PFSK-1 (cell line): Measurements from ENCODE around the gene FMN1.
A peak's percentile ranks its signal among the peaks of the same experiment; 100 is the strongest.

Experiments
- FOXP2 ChIP-seq: optimal IDR thresholded peaks from 2 replicates; pipeline ENCODE3; 2011; ENCODE audit warnings: borderline replicate concordance, control low read depth, inconsistent platforms; ENCODE audit not compliant: insufficient read depth; ENCODE audit errors: extremely low read length, extremely low read depth
- POLR2AphosphoS5 ChIP-seq: IDR thresholded peaks from 2 replicates; pipeline ENCODE4 v1.6.1; 2012; ENCODE audit warnings: low read depth, mild to moderate bottlenecking, control low read depth, low read length, moderate library complexity
- SIN3A ChIP-seq: IDR thresholded peaks from 2 replicates; pipeline ENCODE4 v1.6.1; 2012; ENCODE audit warnings: mild to moderate bottlenecking, low read length, moderate library complexity, borderline replicate concordance; ENCODE audit not compliant: insufficient read depth
- TAF1 ChIP-seq: IDR thresholded peaks from 2 replicates; pipeline ENCODE4 v1.6.1; 2012; ENCODE audit warnings: low read length, control low read depth, borderline replicate concordance; ENCODE audit not compliant: insufficient read depth
- TF ChIP-seq, protein P1 (sequence below), 2 experiments: IDR thresholded peaks; 2 replicates each; pipeline versions ENCODE4 v1.6.1 to v1.8.0; 2011 to 2012; ENCODE audit warnings: low read depth in 2 of 2, low read length in 2 of 2, control low read depth in 1 of 2, inconsistent platforms in 1 of 2, mild to moderate bottlenecking in 1 of 2, moderate library complexity in 1 of 2; ENCODE audit not compliant: insufficient read depth in 1 of 2

FMN1 gene

DNA sequence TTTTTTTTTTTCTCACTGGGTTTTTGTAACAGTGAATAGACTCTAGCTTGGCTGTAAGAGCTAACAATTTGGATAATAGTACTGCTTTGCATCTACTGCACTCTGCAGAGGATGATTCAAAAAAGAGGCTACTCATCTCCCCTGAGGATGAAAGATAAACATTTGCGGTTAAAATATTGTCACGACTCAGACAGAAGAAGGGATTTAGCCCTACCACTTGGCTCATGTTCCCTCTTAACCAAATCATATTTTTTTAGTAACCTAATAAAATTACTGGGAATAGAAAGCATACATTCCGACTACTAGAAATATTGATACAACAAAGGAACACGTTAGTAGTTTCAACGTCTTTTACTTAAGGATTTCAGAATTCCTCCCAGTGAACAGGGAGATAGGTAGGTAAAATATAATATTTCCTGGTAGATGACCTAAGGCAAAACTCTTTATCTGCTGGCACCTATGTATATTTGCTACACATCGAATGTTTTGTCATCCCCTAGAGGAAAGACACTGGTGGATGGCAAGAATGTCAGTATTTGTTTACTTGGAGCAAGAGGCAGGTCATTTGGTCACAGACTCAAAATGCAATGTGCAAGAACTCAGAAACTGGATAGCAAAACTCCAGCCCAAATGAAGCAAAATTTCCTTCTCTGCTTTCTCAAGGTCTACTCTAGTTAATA is 365.9 kb downstream of the FMN1 start:
- TF ChIP-seq TAF1 (no peak), SIN3A (no peak), FOXP2 (no peak), POLR2AphosphoS5 (no peak)
- TF ChIP-seq, protein P1, sequence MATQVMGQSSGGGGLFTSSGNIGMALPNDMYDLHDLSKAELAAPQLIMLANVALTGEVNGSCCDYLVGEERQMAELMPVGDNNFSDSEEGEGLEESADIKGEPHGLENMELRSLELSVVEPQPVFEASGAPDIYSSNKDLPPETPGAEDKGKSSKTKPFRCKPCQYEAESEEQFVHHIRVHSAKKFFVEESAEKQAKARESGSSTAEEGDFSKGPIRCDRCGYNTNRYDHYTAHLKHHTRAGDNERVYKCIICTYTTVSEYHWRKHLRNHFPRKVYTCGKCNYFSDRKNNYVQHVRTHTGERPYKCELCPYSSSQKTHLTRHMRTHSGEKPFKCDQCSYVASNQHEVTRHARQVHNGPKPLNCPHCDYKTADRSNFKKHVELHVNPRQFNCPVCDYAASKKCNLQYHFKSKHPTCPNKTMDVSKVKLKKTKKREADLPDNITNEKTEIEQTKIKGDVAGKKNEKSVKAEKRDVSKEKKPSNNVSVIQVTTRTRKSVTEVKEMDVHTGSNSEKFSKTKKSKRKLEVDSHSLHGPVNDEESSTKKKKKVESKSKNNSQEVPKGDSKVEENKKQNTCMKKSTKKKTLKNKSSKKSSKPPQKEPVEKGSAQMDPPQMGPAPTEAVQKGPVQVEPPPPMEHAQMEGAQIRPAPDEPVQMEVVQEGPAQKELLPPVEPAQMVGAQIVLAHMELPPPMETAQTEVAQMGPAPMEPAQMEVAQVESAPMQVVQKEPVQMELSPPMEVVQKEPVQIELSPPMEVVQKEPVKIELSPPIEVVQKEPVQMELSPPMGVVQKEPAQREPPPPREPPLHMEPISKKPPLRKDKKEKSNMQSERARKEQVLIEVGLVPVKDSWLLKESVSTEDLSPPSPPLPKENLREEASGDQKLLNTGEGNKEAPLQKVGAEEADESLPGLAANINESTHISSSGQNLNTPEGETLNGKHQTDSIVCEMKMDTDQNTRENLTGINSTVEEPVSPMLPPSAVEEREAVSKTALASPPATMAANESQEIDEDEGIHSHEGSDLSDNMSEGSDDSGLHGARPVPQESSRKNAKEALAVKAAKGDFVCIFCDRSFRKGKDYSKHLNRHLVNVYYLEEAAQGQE (IDR thresholded peaks at IDR 0.05; ENCODE audit: insufficient read depth in 1 of 2, low read depth in 2 of 2, low read length in 2 of 2) = no peak

GRCh38 chr15:32826685-32827084 is 367.8 kb downstream of the FMN1 start:
- TF ChIP-seq SIN3A (no peak), POLR2AphosphoS5 (no peak), TAF1 (no peak), FOXP2 (no peak)
- TF ChIP-seq, protein P1 (IDR thresholded peaks at IDR 0.05; ENCODE audit: insufficient read depth in 1 of 2, low read depth in 2 of 2, low read length in 2 of 2) = no peak

- TF ChIP-seq TAF1 (no peak), POLR2AphosphoS5 (no peak), SIN3A (no peak), FOXP2 (no peak)
- TF ChIP-seq, protein P1 (IDR thresholded peaks at IDR 0.05; ENCODE audit: insufficient read depth in 1 of 2, low read depth in 2 of 2, low read length in 2 of 2) = no peak
Observed at GRCh38 chr15:32825219-32825618, 369.3 kb downstream of the FMN1 start.

GRCh38 chr15:32824777-32825176 is 369.7 kb downstream of the FMN1 start:
- 0 out of 2 replicates have a peak, but pooled peaks have one; percentile 23 for TF ChIP-seq TAF1
- no peak for TF ChIP-seq FOXP2

DNA sequence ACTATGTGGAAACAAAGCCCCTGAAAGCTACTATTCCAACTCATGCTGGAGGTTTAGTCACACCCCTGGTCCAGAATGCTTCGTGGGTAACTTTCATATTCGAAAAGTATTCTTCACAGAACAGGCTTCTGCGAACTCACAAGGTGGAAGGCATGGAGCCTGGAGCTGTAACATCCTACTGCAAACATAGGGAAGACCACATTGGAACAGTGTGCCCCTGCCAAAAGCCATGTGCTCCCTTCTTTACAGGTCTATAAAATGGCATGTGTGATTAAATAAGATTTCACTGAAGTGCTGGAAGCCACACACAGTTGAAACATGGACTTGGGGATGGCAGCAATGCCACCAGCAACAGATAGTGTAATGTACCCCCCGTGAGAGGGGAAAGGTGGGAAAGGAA is 370.8 kb downstream of the FMN1 start:
- TF ChIP-seq TAF1 = no peak

GRCh38 chr15:32822739-32823138 is 371.8 kb downstream of the FMN1 start:
- TF ChIP-seq TAF1 (no peak), POLR2AphosphoS5 (no peak), SIN3A (no peak), FOXP2 (no peak)
- TF ChIP-seq, protein P1 (IDR thresholded peaks at IDR 0.05; ENCODE audit: insufficient read depth in 1 of 2, low read depth in 2 of 2, low read length in 2 of 2) = no peak
